ENCODE data around the gene NCS1.
"Not testable (repeated sequence)": the region's sequence is repeated elsewhere in the genome, so short reads cannot be mapped to it uniquely, and the experiment has no call there.

Gene NCS1

DNA sequence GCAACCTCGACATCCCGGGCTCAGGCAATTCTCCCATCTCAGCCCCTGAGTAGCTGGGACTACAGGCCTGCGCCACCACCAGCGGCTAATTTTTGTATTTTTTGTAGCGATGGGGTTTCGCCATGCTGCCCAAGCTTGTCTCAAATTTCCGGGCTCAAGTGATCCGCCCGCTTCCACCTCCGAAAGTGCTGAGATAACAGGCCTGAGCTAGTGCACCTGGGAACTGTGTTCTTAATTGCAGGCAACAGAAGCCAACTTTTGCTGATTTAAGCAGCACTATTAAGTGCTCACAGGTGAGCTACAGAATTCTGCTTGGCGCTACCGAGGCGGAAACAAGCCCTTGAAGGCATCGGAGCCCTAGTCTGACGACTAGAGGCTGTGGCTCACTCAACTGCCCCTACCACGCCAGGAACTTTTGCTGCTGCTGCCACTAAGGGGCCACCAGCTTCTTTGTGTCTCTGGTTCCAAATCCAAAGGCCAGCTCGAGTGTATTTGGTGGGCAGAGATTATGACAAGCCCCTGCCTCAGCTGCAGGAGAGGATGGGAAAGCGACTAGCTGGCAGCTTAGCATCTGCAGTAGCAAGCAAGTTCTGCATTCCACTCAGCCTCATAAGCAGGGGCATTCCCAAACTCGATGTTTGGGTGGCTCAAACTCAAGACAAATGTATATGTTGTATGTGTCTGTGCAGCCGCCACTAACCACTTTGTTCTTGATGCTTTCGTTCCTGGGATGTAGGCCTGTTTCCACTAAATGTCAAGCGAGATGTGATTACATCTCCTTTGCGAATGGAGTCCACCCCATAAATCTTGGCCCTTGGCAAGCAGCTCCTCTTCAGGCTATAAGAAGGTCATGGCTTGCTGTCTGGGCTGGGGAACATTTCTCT lies 82.8 kb downstream of the NCS1 start:
- TF ChIP-seq, protein P1, sequence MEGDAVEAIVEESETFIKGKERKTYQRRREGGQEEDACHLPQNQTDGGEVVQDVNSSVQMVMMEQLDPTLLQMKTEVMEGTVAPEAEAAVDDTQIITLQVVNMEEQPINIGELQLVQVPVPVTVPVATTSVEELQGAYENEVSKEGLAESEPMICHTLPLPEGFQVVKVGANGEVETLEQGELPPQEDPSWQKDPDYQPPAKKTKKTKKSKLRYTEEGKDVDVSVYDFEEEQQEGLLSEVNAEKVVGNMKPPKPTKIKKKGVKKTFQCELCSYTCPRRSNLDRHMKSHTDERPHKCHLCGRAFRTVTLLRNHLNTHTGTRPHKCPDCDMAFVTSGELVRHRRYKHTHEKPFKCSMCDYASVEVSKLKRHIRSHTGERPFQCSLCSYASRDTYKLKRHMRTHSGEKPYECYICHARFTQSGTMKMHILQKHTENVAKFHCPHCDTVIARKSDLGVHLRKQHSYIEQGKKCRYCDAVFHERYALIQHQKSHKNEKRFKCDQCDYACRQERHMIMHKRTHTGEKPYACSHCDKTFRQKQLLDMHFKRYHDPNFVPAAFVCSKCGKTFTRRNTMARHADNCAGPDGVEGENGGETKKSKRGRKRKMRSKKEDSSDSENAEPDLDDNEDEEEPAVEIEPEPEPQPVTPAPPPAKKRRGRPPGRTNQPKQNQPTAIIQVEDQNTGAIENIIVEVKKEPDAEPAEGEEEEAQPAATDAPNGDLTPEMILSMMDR (IDR thresholded peaks at IDR 0.05; ENCODE audit: control insufficient read depth, insufficient read depth, low read depth, low read length, missing control alignments): no peak
- DNase-seq (ENCODE audit: low read depth): no peak
- H3K4me3 ChIP-seq (ENCODE audit: control insufficient read depth, low read depth, low read length): no peak overlapping the region

DNA sequence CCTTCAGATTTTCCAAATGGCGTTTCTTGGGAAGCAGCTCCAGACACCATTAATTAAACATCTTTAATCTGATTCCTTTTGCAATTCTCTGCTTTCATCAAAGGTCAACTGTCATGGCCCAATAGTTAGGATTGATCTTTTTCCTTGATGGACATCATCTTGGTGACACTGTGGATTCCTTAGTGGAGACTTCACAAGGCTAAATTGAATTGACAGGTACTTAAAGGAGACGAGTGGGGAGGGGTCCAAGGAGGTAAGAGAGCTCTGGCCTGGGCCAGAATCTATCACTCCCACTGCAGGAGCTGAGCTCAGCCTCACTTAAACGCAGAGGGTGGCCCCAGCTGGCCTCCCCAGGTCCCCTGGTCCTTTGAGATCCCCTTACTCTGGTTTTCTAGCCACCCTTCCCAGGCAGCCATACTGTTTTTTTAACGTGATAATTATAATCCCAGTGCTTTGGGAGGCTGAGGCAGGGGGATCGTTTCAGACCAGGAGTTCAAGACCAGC lies 83.5 kb downstream of the NCS1 start:
- no peak for DNase-seq (ENCODE audit: low read depth)
- TF ChIP-seq, protein P1 (IDR thresholded peaks at IDR 0.05; ENCODE audit: control insufficient read depth, insufficient read depth, low read depth, low read length, missing control alignments): no peak
- no peak overlapping the region for H3K4me3 ChIP-seq (ENCODE audit: control insufficient read depth, low read depth, low read length)

DNA sequence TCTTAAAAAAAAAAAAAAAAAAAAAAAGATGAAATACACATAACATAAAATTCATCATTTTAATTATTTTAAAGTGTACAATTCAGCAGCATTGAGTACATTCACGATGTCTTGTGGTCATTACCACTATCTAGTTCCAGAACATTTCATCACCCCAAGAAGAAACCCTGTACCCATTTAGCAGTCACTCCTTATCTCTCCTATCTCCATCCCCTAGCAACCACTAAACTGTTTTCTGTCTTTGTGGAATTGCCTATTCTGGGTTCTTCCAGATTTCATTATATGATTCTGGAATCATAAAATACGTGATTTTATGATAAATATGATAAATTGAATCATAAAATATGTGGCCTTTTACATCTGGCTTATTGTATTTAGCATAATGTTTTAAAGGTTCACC lies 84.4 kb downstream of the NCS1 start:
- TF ChIP-seq, protein P1 (IDR thresholded peaks at IDR 0.05; ENCODE audit: control insufficient read depth, insufficient read depth, low read depth, low read length, missing control alignments): no peak
- no peak overlapping the region for H3K4me3 ChIP-seq (ENCODE audit: control insufficient read depth, low read depth, low read length)
- no peak for DNase-seq (ENCODE audit: low read depth)

DNA sequence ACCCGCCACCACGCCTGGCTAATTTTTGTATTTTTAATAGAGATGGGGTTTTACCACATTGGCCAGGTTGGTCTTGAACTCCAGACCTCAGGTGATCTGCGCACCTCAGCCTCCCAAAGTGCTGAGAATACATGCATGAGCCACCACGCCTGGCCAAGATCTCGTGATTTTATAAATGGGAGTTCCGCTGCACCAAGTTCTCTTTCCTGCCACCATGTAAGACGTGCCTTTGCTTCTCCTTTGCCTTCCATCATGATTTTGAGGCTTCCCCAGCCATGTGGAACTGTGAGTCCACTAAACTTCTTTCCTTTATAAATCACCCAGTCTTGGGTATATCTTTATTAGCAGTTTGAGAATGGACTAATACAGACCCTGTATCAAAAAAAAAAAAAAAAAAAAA lies 85.9 kb downstream of the NCS1 start:
- not testable (repeated sequence) for DNase-seq (ENCODE audit: low read depth); H3K4me3 ChIP-seq (ENCODE audit: control insufficient read depth, low read depth, low read length)

DNA sequence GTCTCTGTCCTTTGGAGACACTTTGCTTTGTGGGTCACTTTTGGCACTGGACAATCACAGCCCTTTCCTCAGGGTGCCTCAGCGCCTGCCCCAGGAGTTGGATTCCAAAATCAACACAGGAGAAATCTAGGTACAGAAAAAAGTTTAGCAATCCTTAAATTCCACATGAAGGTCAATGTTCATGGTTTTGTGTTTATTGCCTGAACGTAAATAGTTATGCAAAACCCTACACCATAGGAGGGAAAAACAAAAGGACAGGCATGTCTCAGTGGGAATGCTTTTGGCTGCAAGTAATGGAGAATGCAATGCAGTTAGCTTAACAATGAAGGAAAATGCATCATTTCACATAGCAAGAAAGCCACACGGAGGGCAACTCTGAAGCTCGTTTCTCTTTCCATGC lies 86.8 kb downstream of the NCS1 start:
- H3K4me3 ChIP-seq (ENCODE audit: control insufficient read depth, low read depth, low read length): no peak overlapping the region
- TF ChIP-seq, protein P1 (IDR thresholded peaks at IDR 0.05; ENCODE audit: control insufficient read depth, insufficient read depth, low read depth, low read length, missing control alignments): no peak
- DNase-seq (ENCODE audit: low read depth): no peak

DNA sequence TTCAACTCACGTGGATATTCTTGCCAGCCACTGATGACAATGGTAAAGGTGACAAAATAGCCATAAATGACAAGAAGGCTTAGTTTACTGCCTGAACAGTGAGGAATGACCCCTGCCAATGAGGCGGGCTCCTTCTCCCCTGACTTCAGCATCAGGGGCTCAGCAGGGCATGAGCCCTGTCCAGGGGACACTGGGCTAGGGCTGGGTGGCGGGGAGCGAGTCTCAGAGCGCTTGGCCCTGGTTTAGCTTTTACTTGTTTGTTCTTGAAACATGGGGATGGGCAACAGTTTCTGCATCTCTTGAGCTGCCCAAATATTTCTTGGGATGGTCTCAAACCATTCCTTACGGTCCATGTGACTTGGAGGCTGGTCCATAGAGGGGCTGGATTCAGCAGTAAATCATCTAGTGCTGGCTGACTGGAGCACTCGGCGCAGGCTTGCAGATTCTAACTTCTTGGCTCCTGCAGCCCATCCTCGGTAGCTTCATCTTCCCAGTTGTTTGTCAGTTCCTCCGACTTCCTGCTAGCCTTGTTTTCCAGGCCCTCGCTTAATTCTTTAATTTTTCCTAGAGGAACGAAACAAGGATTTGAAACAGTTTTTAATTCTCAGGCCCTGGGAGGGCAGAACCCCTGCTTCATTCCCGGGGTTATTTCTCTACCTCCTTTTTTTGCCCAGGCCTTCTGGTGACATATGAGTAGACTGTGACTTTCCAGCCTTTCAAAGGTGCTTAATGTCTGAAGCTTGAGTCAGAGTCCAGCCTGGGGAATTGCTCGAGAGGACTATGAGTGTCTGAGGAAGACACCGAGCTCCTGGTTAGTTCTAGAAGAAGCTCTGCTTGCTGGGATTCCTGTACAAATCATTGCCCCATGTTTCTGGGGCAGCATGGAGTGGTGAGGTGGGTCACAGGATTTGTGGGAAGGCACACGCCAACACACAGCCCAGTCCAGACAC lies 88.9 kb downstream of the NCS1 start:
- no peak overlapping the region for H3K4me3 ChIP-seq (ENCODE audit: control insufficient read depth, low read depth, low read length)
- DNase-seq (ENCODE audit: low read depth): no peak
- TF ChIP-seq, protein P1 (IDR thresholded peaks at IDR 0.05; ENCODE audit: control insufficient read depth, insufficient read depth, low read depth, low read length, missing control alignments): no peak

All from AG09309 (cell line).